OCI-LY1 (cell line): ENCODE results near the gene PCK2.

Experiments used
- H2AFZ ChIP-seq: fragments of 200-600 bp; sonication (generic), shearing (Covaris generic); 2 replicates; pipeline ENCODE4 v1.6.0; 2014; ENCODE audit warnings: antibody characterized with exemption, mild to moderate bottlenecking, low read length
- H3F3A ChIP-seq: fragments of 200-600 bp; sonication (generic), shearing (Covaris generic); 2 replicates; pipeline ENCODE4 v1.6.0; 2014; ENCODE audit warnings: mild to moderate bottlenecking, antibody characterized with exemption, low read length, moderate library complexity; ENCODE audit not compliant: insufficient read depth
- H3K27ac ChIP-seq: fragments of 200-600 bp; sonication (generic); 2 replicates; pipeline ENCODE4 v1.5.1; 2014; ENCODE audit warnings: low read length, mixed run types, mild to moderate bottlenecking, low read depth; ENCODE audit not compliant: poor library complexity, severe bottlenecking
- H3K27me3 ChIP-seq: fragments of 200-600 bp; sonication (generic); 2 replicates; pipeline ENCODE4 v1.6.0; 2014; ENCODE audit warnings: antibody characterized with exemption, mild to moderate bottlenecking, low read length, moderate library complexity; ENCODE audit not compliant: insufficient read depth
- H3K36me3 ChIP-seq: fragments of 200-600 bp; sonication (generic); 2 replicates; pipeline ENCODE4 v1.6.1; 2014; ENCODE audit warnings: mild to moderate bottlenecking, antibody characterized with exemption, low read length, moderate library complexity, mixed read lengths; ENCODE audit not compliant: insufficient read depth
- H3K4me1 ChIP-seq: fragments of 200-600 bp; sonication (generic); 2 replicates; pipeline ENCODE4 v1.5.1; 2014; ENCODE audit warnings: mild to moderate bottlenecking, low read length, moderate library complexity; ENCODE audit not compliant: insufficient read depth, severe bottlenecking
- H3K4me2 ChIP-seq: fragments of 200-600 bp; sonication (generic), shearing (Covaris generic); 2 replicates; pipeline ENCODE4 v1.6.1; 2014; ENCODE audit warnings: low read length
- H3K4me3 ChIP-seq: fragments of 200-600 bp; sonication (generic); 2 replicates; pipeline ENCODE4 v1.5.1; 2014; ENCODE audit warnings: low read length, low read depth, mild to moderate bottlenecking, mixed read lengths; ENCODE audit not compliant: poor library complexity, severe bottlenecking
- H3K79me2 ChIP-seq: fragments of 200-600 bp; shearing (Covaris generic); 2 replicates; pipeline ENCODE4 v1.6.1; 2016; ENCODE audit warnings: mixed run types, low read length, mixed read lengths; ENCODE audit not compliant: insufficient read depth
- H3K9ac ChIP-seq: fragments of 200-600 bp; sonication (generic), shearing (Covaris generic); 2 replicates; pipeline ENCODE4 v1.6.1; 2014; ENCODE audit warnings: mild to moderate bottlenecking, low read length, mixed read lengths
- H3K9me2 ChIP-seq: fragments of 200-600 bp; sonication (generic), shearing (Covaris generic); 2 replicates; pipeline ENCODE4 v1.6.1; 2014; ENCODE audit warnings: low read depth, mild to moderate bottlenecking, low read length, mixed read lengths
- H3K9me3 ChIP-seq: fragments of 200-600 bp; shearing (Covaris generic); 2 replicates; pipeline ENCODE4 v1.6.1; 2014; ENCODE audit warnings: low read length, mixed read lengths
- H4K20me1 ChIP-seq: fragments of 200-600 bp; sonication (generic), shearing (Covaris generic); 2 replicates; pipeline ENCODE4 v1.6.0; 2016; ENCODE audit warnings: mild to moderate bottlenecking, low read length; ENCODE audit not compliant: insufficient read depth
- CTCF ChIP-seq: fragments of 200-600 bp; sonication (generic), shearing (Covaris generic); IDR thresholded peaks from 2 replicates; pipeline ENCODE4 v1.5.1; 2017; ENCODE audit warnings: mild to moderate bottlenecking, antibody characterized with exemption, low read length, moderate library complexity, mixed read lengths
- EZH2 ChIP-seq: fragments of 200-600 bp; sonication (generic), shearing (Covaris generic); IDR thresholded peaks from 2 replicates; pipeline ENCODE4 v1.8.0; 2017; ENCODE audit warnings: borderline replicate concordance, mixed run types, mild to moderate bottlenecking, antibody characterized with exemption, low read length, moderate library complexity, mixed read lengths

The PCK2 gene

DNA sequence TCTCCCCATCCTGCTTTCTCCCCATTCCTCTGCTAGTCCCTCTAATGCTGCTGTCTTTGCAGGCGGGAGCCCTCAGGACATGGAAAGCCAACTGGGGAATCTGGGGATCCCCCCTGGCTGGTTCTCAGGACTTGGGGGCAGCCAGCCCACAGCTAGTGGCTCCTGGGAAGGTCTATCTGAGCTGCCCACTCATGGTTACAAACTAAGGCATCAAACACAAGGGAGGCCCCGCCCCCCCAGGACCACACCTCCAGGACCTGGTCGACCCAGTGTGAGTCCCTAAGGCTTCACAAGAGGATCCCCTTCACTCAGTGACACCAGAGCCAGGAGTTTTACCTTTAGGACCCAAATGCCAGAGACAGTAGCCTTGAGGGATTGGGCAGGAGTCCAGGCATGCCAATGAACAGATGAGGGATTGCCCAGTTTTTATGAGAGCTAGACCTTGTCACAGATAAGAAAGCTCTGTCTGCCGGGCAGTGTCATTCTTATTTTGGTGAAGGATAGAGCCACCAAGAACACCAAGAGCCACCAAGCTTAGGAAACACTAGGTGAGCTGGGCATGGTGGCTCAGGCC lies 30.8 kb upstream of the PCK2 start:
- H3K36me3 ChIP-seq: no peaks in the 10 kb centered on the region
- H3K4me3 ChIP-seq: no peak overlapping the region
- H4K20me1 ChIP-seq: no peaks in the 10 kb centered on the region
- no peak overlapping the region for H3K27ac ChIP-seq
- no peaks in the 10 kb centered on the region for H3K9me3 ChIP-seq
- no peak for TF ChIP-seq EZH2
- TF ChIP-seq CTCF: no peak
- H3K9me2 ChIP-seq: no peaks in the 10 kb centered on the region
- no peak overlapping the region for H3K9ac ChIP-seq
- H2AFZ ChIP-seq: no peak overlapping the region
- no peaks in the 10 kb centered on the region for H3K4me1 ChIP-seq
- H3K79me2 ChIP-seq: no peaks in the 10 kb centered on the region
- no peaks in the 10 kb centered on the region for H3F3A ChIP-seq
- H3K27me3 ChIP-seq: 0 out of 2 replicates have a peak, but pooled peaks cover 9% of the 10 kb centered on the region
- H3K4me2 ChIP-seq: no peak overlapping the region

- no peaks in the 10 kb centered on the region for H3F3A ChIP-seq
- H4K20me1 ChIP-seq: no peaks in the 10 kb centered on the region
- no peaks in the 10 kb centered on the region for H3K9me3 ChIP-seq
- 0 out of 2 replicates have a peak, but pooled peaks cover 10% of the 10 kb centered on the region for H3K27me3 ChIP-seq
- no peak overlapping the region for H3K27ac ChIP-seq
- TF ChIP-seq CTCF (no peak), EZH2 (no peak)
- H3K9ac ChIP-seq: no peak overlapping the region
- no peak overlapping the region for H3K4me2 ChIP-seq
- no peak overlapping the region for H2AFZ ChIP-seq
- H3K79me2 ChIP-seq: no peaks in the 10 kb centered on the region
- no peaks in the 10 kb centered on the region for H3K9me2 ChIP-seq
- no peaks in the 10 kb centered on the region for H3K36me3 ChIP-seq
- H3K4me1 ChIP-seq: no peaks in the 10 kb centered on the region
- no peak overlapping the region for H3K4me3 ChIP-seq
Measured at GRCh38 chr14:24064091-24064795, 29.9 kb upstream of the PCK2 start.

DNA sequence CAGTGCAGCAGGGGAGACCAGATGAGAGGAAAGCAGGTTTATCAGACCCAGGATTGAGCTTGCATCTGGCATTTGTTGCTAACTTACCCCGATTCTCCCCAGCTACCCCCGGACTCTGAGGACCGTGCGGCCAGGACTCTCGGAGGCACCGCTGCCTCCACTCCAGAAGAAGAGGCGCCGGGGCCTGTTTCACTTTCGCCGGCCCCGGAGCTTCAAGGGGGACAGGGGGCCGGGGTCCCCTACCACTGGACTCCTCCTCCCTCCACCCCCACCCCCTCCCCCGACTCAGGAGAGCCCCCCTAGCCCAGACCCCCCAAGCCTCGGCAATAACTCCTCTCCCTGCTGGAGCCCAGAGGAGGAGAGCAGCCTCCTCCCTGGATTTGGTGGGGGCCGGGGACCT lies 29.3 kb upstream of the PCK2 start:
- H3K9me2 ChIP-seq: no peaks in the 10 kb centered on the region
- no peak overlapping the region for H3K9ac ChIP-seq
- no peaks in the 10 kb centered on the region for H4K20me1 ChIP-seq
- 0 out of 2 replicates have a peak, but pooled peaks cover 15% of the 10 kb centered on the region for H3K27me3 ChIP-seq
- H3K9me3 ChIP-seq: no peaks in the 10 kb centered on the region
- H3F3A ChIP-seq: no peaks in the 10 kb centered on the region
- no peak overlapping the region for H3K4me3 ChIP-seq
- no peak overlapping the region for H3K27ac ChIP-seq
- H2AFZ ChIP-seq: no peak overlapping the region
- no peak overlapping the region for H3K4me2 ChIP-seq
- no peaks in the 10 kb centered on the region for H3K79me2 ChIP-seq
- TF ChIP-seq EZH2: no peak
- TF ChIP-seq CTCF: no peak
- H3K4me1 ChIP-seq: no peaks in the 10 kb centered on the region
- H3K36me3 ChIP-seq: no peaks in the 10 kb centered on the region
